ENCODE results near the gene RASGRP2.

DNA sequence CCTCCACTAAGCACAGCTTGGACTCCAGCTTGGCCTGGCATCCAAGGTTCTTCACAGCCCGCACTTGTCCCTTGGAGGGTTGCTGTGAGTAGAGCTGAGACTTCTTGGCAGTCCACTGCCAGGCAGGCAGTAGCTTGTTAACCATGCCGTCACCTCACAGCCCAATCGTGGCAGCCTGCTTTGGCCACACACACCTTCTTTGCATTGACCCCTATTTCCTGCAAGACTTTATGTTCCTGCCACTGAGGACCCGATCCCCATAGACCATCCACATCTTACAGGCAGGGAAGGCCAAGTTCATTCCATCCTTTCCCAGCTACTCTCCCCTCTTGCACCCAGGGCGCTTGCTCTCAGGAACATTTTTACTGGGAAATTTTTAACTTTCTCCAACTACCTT lies 18.3 kb upstream of the RASGRP2 start:
- TF ChIP-seq CTCF (conservative IDR thresholded peaks at IDR 0.05; ENCODE audit: low read depth in 2 of 2): no peak
- TF ChIP-seq JUNB (IDR thresholded peaks at IDR 0.05; ENCODE audit: unreplicated experiment): no peak
- TF ChIP-seq POLR2AphosphoS5 (IDR thresholded peaks at IDR 0.05; ENCODE audit: low read depth): 0 out of 2 replicates have a peak, but pooled peaks have one; percentile 17
- no peak for TF ChIP-seq EZH2 (IDR thresholded peaks at IDR 0.05; ENCODE audit: low read depth, unreplicated experiment)

Measured in GM23338 (cell line).